CD14-positive monocyte (primary cell): ENCODE results near the gene RHOBTB1. TPM values are rescaled to one million over a fixed set of nuclear protein-coding genes. Genes with fewer than 3 reads are reported as not detected.

Experiments used
- DNase-seq, 3 donors: peaks; one replicate each; pipeline ENCODE4 v3.0.0-alpha.2; 2011 to 2022
- H2AFZ ChIP-seq: 2 replicates; pipeline ENCODE4 v1.6.0; 2012; ENCODE audit warnings: mild to moderate bottlenecking, low read depth, low read length, inconsistent platforms; ENCODE audit not compliant: insufficient read depth, poor library complexity, severe bottlenecking
- H3K27ac ChIP-seq, 2 donors: 1 replicate in 1 of 2; 2 replicates in 1 of 2; pipeline ENCODE4 v1.5.1; 2012 to 2013; ENCODE audit warnings: low read length in 2 of 2, control low read depth in 1 of 2, inconsistent platforms in 1 of 2, low read depth in 1 of 2, mild to moderate bottlenecking in 1 of 2
- H3K27me3 ChIP-seq, 2 donors: one replicate each; pipeline versions ENCODE4 v1.6.0 to v1.6.1; 2011 to 2013; ENCODE audit warnings: low read length in 2 of 2; ENCODE audit not compliant: control insufficient read depth in 2 of 2, insufficient read depth in 2 of 2
- H3K36me3 ChIP-seq, 2 donors: replicated peaks in 1 of 2; 1 replicate in 1 of 2; 2 replicates in 1 of 2; pipeline versions ENCODE4 v1.5.1 to v1.6.1; 2012 to 2013; ENCODE audit warnings: low read length in 2 of 2, control low read depth in 1 of 2, inconsistent platforms in 1 of 2, mild to moderate bottlenecking in 1 of 2; ENCODE audit not compliant: insufficient read depth in 2 of 2, control insufficient read depth in 1 of 2
- H3K4me1 ChIP-seq, 2 donors: 1 replicate in 1 of 2; 2 replicates in 1 of 2; pipeline versions ENCODE4 v1.5.1 to v1.6.1; 2012 to 2013; ENCODE audit warnings: low read length in 2 of 2, control low read depth in 1 of 2, inconsistent platforms in 1 of 2, mild to moderate bottlenecking in 1 of 2, moderate library complexity in 1 of 2; ENCODE audit not compliant: insufficient read depth in 2 of 2, control insufficient read depth in 1 of 2
- H3K4me2 ChIP-seq: replicated peaks from 2 replicates; pipeline ENCODE3; 2012; ENCODE audit warnings: low read length, moderate library complexity, mild to moderate bottlenecking; ENCODE audit not compliant: poor library complexity, severe bottlenecking; ENCODE audit errors: extremely low read depth
- H3K4me3 ChIP-seq, 3 experiments: fragments of 200-600 bp in 1 of 3; sonication (generic) in 1 of 3; replicated peaks in 1 of 3; 1 replicate in 2 of 3; 2 replicates in 1 of 3; pipeline ENCODE4 v1.5.1; 2011 to 2013; ENCODE audit warnings: low read length in 3 of 3, mild to moderate bottlenecking in 3 of 3, control low read depth in 2 of 3, low read depth in 2 of 3, inconsistent platforms in 1 of 3, moderate library complexity in 1 of 3
- H3K79me2 ChIP-seq: 2 replicates; pipeline ENCODE4 v1.6.0; 2012; ENCODE audit warnings: mild to moderate bottlenecking, control low read depth, inconsistent platforms, low read length, moderate library complexity; ENCODE audit not compliant: insufficient read depth
- H3K9ac ChIP-seq: 2 replicates; pipeline ENCODE4 v1.6.0; 2017; ENCODE audit warnings: low read length, mild to moderate bottlenecking; ENCODE audit not compliant: insufficient read depth, poor library complexity, severe bottlenecking
- H3K9me3 ChIP-seq, 2 donors: replicated peaks in 1 of 2; 1 replicate in 1 of 2; 2 replicates in 1 of 2; pipeline versions ENCODE4 v1.5.1 to v1.6.1; 2012 to 2013; ENCODE audit warnings: low read length in 2 of 2, control low read depth in 1 of 2; ENCODE audit not compliant: control insufficient read depth in 1 of 2, insufficient read depth in 1 of 2
- H4K20me1 ChIP-seq: 2 replicates; pipeline ENCODE4 v1.6.0; 2012; ENCODE audit warnings: mild to moderate bottlenecking, low read length, control low read depth, moderate library complexity; ENCODE audit not compliant: insufficient read depth
- H3K27ac Mint-ChIP-seq, 7 donors: one replicate each; pipeline ENCODE4 v1.8.0; 2020; ENCODE audit warnings: mild to moderate bottlenecking in 7 of 7, mixed read lengths in 7 of 7, moderate library complexity in 6 of 7, inconsistent platforms in 2 of 7
- H3K27me3 Mint-ChIP-seq, 3 donors: one replicate each; pipeline ENCODE4 v1.8.0; 2021 to 2022; ENCODE audit warnings: low read depth in 3 of 3, mild to moderate bottlenecking in 3 of 3, mixed read lengths in 3 of 3, moderate library complexity in 3 of 3, inconsistent platforms in 1 of 3
- H3K36me3 Mint-ChIP-seq, 2 donors: one replicate each; pipeline ENCODE4 v1.8.0; 2020; ENCODE audit warnings: mixed read lengths in 2 of 2, inconsistent platforms in 1 of 2, mild to moderate bottlenecking in 1 of 2
- H3K4me1 Mint-ChIP-seq: one replicate; pipeline ENCODE4 v1.8.0; 2020; ENCODE audit warnings: mild to moderate bottlenecking, mixed read lengths
- H3K4me3 Mint-ChIP-seq, 2 donors: one replicate each; pipeline ENCODE4 v1.8.0; 2020; ENCODE audit warnings: mild to moderate bottlenecking in 2 of 2, mixed read lengths in 2 of 2, moderate library complexity in 1 of 2
- H3K9me3 Mint-ChIP-seq, 7 donors: one replicate each; pipeline ENCODE4 v1.8.0; 2020 to 2022; ENCODE audit warnings: mixed read lengths in 7 of 7, mild to moderate bottlenecking in 6 of 7, moderate library complexity in 6 of 7, inconsistent platforms in 2 of 7
- WGBS: methylation state at CpG from one replicate; pipeline ENCODE4 v1.1.5; 2013; ENCODE audit warnings: missing lambda C conversion rate; ENCODE audit not compliant: insufficient coverage; 5-methylcytosine and 5-hydroxymethylcytosine counted together
- intact Hi-C, 2 donors: fragments of 100-400 bp; cut with micrococcal nuclease; formaldehyde crosslinking; loops; one replicate each; pipeline versions ENCODE4 v1.15.0 to v1.15.1; 2023
- polyA plus RNA-seq, 3 donors: library from polyadenylated mRNA; depleted of rRNA in 1 of 3; unstranded in 2 of 3; stranded (reverse) in 1 of 3; fragments of 300-500 nt in 2 of 3; fragments of >200 nt in 1 of 3; fragmentation: Illumina TruSeq in 2 of 3; gene quantifications; 1 replicate in 2 of 3; 2 replicates in 1 of 3; pipeline ENCODE4 v1.2.3, GENCODE V29; 2012 to 2021
- TF ChIP-seq, protein P1 (sequence below): fragments of 200-600 bp; IDR thresholded peaks from one replicate; pipeline ENCODE4 v1.8.0; 2022; ENCODE audit warnings: antibody characterized with exemption, mild to moderate bottlenecking

RHOBTB1 gene
- polyA plus RNA-seq, 3 donors: 0.41 to 0.96 (median 0.62) TPM

DNA sequence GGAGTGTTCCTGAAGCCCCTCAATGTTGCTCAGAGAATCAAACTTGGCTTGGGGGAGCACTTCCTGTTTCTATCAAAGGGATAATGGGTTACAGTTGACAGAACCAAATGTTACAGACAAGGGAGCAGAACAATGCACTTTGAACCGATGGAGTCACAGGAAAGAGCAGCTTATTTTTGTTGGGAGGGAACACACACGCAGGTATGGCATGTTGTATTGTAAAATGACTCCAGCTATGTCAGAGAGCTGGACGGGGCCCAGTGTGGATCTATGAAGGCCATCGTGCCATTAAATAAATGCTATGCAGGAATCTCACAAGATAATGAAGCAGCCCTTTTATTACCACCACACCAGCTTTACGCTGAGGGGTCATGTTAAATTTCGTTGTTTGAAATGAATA is 35.1 kb downstream of the RHOBTB1 start:
- peaks cover 2 to 10% of the 10 kb centered on the region in 2 donors for H3K36me3 Mint-ChIP-seq
- no peak overlapping the region for H3K4me3 Mint-ChIP-seq
- no peak for DNase-seq
- H2AFZ ChIP-seq: no peak overlapping the region
- TF ChIP-seq, protein P1, sequence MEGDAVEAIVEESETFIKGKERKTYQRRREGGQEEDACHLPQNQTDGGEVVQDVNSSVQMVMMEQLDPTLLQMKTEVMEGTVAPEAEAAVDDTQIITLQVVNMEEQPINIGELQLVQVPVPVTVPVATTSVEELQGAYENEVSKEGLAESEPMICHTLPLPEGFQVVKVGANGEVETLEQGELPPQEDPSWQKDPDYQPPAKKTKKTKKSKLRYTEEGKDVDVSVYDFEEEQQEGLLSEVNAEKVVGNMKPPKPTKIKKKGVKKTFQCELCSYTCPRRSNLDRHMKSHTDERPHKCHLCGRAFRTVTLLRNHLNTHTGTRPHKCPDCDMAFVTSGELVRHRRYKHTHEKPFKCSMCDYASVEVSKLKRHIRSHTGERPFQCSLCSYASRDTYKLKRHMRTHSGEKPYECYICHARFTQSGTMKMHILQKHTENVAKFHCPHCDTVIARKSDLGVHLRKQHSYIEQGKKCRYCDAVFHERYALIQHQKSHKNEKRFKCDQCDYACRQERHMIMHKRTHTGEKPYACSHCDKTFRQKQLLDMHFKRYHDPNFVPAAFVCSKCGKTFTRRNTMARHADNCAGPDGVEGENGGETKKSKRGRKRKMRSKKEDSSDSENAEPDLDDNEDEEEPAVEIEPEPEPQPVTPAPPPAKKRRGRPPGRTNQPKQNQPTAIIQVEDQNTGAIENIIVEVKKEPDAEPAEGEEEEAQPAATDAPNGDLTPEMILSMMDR: no peak
- H3K4me3 ChIP-seq: no peak overlapping the region
- H3K27ac Mint-ChIP-seq: no peak overlapping the region
- H3K27ac ChIP-seq: no peak overlapping the region
- H3K9me3 Mint-ChIP-seq: peaks cover 5 to 12% (median 7%) of the 10 kb centered on the region in 7 donors
- intact Hi-C loops: no loop called here
- no peaks in the 10 kb centered on the region for H4K20me1 ChIP-seq
- H3K9ac ChIP-seq: no peak overlapping the region
- 100% methylated on average over 1 of the region's 6 CpGs for WGBS
- peaks cover 14% of the 10 kb centered on the region for H3K4me1 Mint-ChIP-seq
- H3K9me3 ChIP-seq: peaks cover 0 to 8% of the 10 kb centered on the region in 2 donors
- H3K36me3 ChIP-seq: no peaks in the 10 kb centered on the region
- H3K4me1 ChIP-seq: peaks cover 3 to 8% of the 10 kb centered on the region in 2 donors
- H3K4me2 ChIP-seq: no peak overlapping the region
- H3K27me3 Mint-ChIP-seq: no peaks in the 10 kb centered on the region
- no peaks in the 10 kb centered on the region for H3K27me3 ChIP-seq
- H3K79me2 ChIP-seq: no peaks in the 10 kb centered on the region

- Mint-ChIP-seq H3K27ac (no peak overlapping the region), H3K27me3 (no peaks in the 10 kb centered on the region), H3K36me3 (peaks cover 2 to 10% of the 10 kb centered on the region in 2 donors), H3K4me1 (peaks cover 14% of the 10 kb centered on the region), H3K4me3 (no peak overlapping the region), H3K9me3 (peaks cover 5 to 12% (median 7%) of the 10 kb centered on the region in 7 donors)
- no peak overlapping the region for H3K27ac ChIP-seq
- no CpG with 5 or more reads among the region's 2 CpGs for WGBS
- no peak overlapping the region for H3K9ac ChIP-seq
- H3K4me3 ChIP-seq: no peak overlapping the region
- H3K79me2 ChIP-seq: no peaks in the 10 kb centered on the region
- no peak overlapping the region for H3K4me2 ChIP-seq
- H3K4me1 ChIP-seq: peaks cover 3 to 8% of the 10 kb centered on the region in 2 donors
- no peaks in the 10 kb centered on the region for H3K27me3 ChIP-seq
- TF ChIP-seq, protein P1: no peak
- H2AFZ ChIP-seq: no peak overlapping the region
- intact Hi-C loops: no loop called here
- no peaks in the 10 kb centered on the region for H4K20me1 ChIP-seq
- H3K9me3 ChIP-seq: peaks cover 0 to 8% of the 10 kb centered on the region in 2 donors
- H3K36me3 ChIP-seq: no peaks in the 10 kb centered on the region
- no peak for DNase-seq
Measured at GRCh38 chr10:60908031-60908430, 36.0 kb downstream of the RHOBTB1 start.
